ENCODE measurements around the gene SIGLEC14.

- TF ChIP-seq POLR2AphosphoS5 (IDR thresholded peaks at IDR 0.05; ENCODE audit: borderline replicate concordance, low read depth, low read length) (no peak), EZH2 (IDR thresholded peaks at IDR 0.05) (no peak), FOXP2 (optimal IDR thresholded peaks at IDR 0.05; ENCODE audit: control extremely low read depth, extremely low read length, insufficient read depth) (no peak)
Measured at GRCh38 chr19:51654783-51655182, 8.2 kb upstream of the SIGLEC14 start.

Measured in SK-N-MC (cell line).